ENCODE results near the gene ATXN3.

The ATXN3 gene

DNA sequence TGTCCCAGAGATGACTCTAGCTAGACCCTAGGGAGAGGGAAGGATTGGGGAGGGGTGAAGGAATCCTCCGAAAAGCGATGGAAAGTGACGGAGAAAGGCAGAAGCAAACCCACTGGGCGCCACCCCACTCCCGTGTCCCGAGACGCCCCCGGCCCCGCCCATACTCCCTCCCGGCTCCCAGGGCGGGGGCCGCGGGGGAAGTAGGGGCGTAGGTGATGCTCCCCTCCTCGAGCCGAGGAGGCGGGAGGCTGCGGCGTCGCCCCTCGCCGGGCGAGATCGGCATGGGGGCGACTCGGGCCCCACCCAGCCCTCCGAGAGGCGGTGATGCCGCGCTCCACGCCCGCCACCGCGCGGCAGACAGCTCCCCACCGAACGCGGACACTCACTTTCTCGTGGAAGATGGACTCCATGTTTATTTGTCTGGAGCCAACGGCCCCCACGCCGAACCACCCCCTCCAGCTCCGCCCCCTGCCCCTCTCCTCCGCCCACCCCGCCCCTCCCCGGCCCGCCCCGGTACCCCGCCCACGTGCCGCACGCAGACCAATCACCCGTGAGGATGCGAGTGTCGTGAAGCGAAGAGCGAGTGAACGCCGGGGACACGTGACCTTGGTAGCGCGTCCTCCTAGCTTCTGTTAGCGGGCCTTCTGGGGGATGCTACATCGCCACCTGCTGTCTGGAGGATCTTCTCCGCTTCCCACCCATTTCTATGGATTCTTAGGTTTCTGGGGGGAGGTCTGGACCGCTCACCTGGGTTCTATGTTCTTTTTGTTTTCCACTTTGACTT, at the start of gene ATXN3:
Gene ATXN3 (minus strand): TSS at position 440 of the 784 bp plus-strand sequence. CDS start 30 bp downstream, at position 410.
- DNase-seq = peak; percentile 98

GRCh38 chr14:92154283-92154942, 48.0 kb upstream of the ATXN3 start:
- DNase-seq = peak; percentile 92

GRCh38 chr14:92153581-92153980, 47.2 kb upstream of the ATXN3 start:
- peak; percentile 79 for DNase-seq

GRCh38 chr14:92144708-92145107, 38.3 kb upstream of the ATXN3 start:
- no peak for DNase-seq

- DNase-seq = no peak
These were observed 37.6 kb upstream of the ATXN3 start for GRCh38 chr14:92143962-92144361.

DNA sequence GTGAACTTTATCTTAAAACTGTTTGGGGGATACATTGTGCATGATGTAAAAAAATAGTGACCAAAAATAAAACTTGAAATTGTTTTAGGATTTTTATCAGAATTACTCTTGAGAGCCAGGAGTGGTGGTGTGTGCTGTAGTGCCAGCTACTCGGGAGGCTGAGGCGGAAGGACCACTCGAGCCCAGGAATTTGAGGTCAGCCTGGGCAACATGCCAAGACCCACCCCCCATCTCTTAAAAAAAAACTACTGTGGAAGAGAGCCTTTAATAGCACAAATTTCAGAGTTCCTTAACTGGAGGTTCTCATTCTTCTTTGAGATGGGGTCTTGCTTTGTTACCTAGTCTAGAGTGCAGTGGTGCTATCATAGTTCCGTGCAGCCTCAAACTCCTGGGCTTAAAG, 36.9 kb upstream of the ATXN3 start:
- DNase-seq = no peak

GRCh38 chr14:92135269-92135668, 28.9 kb upstream of the ATXN3 start:
- DNase-seq = peak; percentile 71

- no peak for DNase-seq
These were observed 28.1 kb upstream of the ATXN3 start for GRCh38 chr14:92134456-92134855.

- no peak for DNase-seq
These were observed 16.4 kb upstream of the ATXN3 start for GRCh38 chr14:92122761-92123160.

- DNase-seq = peak; percentile 65
These were observed 15.9 kb upstream of the ATXN3 start for GRCh38 chr14:92122351-92122677.

DNA sequence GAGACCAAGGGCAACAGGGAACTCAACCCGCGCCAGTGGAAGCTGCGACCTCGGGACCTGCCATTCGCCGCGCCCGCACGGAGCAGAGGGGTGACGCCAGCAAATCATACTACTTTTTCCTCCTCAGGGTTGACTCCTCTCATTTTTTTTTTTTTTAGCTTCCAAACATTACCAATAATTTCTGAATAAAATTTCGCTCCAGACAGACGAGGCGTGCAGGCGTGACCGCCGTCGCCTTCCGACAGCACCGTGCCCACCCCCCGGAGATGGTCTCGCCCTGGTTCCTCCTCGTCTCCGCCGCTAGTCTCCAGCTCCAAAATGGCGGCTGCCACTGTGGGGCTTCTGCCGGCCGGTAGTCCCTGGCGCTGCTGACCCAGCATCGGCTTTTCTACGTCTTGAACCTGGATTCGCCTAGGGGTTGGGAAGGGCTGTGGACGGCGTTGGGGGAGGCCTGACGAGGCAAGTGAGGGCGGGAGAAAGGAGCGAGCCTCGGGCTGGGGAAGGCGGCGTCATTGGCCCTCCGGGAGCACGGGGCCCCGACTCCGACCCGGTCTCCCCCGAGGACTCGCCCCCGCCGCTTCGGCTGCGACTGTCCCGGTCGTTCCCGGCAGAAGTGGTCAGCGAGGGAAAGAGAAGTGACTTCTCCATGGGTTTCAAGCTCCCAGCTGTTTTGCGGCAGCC, 15.4 kb upstream of the ATXN3 start, which contains the start of the genes CPSF2 and NDUFB1:
Gene CPSF2 (plus strand): TSS at position 300 of the 681 bp plus-strand sequence. CDS start 9,016 bp downstream, outside the sequence.
Gene NDUFB1 (minus strand): TSS at position 37 of the 681 bp plus-strand sequence. CDS start 4,069 bp downstream, outside the sequence.
- DNase-seq = peak; percentile 89

GRCh38 chr14:92121207-92121669, 14.9 kb upstream of the ATXN3 start:
- DNase-seq = peak; percentile 54

- no peak for DNase-seq
These were observed 3.1 kb upstream of the ATXN3 start for GRCh38 chr14:92109490-92109889.

- no peak for DNase-seq
These were observed 2.2 kb upstream of the ATXN3 start for GRCh38 chr14:92108345-92109254.

GRCh38 chr14:92105893-92106142, 564 bp downstream of the ATXN3 start:
- DNase-seq = no peak

DNA sequence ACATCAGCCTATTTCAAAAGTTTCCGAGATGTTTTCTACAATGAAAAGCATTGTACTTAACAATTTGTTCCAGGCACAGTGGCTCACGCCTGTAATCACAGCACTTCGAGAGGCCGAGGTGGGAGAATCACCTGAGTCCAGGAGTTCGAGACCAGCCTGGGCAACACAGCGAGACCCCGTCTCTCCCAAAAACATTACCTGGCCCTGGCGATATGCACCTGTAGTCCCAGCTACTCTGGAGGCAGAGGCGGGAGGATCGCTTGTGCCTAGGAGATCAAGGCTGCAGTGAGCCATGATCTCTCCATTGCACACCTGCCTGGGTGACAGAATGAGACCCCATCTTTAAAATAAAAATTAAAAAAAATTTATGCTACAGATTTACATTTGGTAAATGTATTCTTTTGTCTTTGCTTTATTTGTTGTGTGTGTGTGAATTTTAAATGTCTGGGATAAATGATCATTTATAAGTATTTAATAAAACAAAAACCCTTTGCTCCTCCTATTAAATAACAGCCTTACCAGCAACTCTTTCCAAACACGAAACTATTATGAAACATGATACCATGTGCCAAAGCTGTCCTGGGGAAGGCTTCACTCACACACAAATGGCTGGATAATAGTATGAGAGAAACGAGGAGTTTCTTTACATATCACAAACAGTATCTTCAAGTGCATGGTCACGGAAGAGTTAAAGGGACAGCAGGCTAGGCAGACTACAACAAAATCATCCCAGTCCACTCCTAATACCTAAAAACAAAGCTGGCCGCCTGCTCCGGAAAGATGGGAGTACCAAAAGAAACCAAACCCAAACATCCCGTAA, 1.1 kb downstream of the ATXN3 start:
- peak; percentile 47 for DNase-seq

DNA sequence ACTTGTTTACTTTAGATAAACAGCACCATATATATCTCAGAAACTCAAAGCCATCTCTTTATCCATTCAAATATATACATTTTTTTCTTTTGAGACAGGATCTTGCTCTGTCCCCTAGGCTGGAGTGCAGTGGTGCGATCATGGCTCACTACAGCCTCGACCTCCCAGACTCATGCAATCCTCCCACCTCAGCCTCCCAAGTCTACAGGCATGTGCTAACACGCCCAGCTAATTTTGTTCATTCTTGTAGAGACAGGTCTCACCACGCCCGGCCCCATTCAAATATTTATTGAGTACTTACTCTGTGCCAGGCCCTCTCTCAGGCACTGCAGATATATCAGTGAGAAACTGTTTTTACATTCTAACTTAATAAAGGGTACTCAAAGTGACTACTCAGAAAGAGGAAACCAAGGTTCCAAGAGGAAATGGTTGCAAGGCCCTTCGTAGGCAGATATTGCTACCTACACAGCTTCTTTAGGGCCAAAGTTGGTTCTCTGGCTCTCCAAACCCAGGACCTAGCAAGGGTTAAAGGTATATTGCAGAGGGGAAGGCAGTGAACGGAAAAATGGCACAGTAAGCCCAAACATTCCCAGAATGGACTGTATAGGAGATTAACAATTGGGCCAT, 2.9 kb downstream of the ATXN3 start:
- DNase-seq = no peak

- DNase-seq = peak; percentile 33
These were observed 6.6 kb downstream of the ATXN3 start for GRCh38 chr14:92099802-92100201.

- DNase-seq = peak; percentile 18
These were observed 13.1 kb downstream of the ATXN3 start for GRCh38 chr14:92093320-92093719.

GRCh38 chr14:92088494-92088893, 17.9 kb downstream of the ATXN3 start:
- DNase-seq = no peak

DNA sequence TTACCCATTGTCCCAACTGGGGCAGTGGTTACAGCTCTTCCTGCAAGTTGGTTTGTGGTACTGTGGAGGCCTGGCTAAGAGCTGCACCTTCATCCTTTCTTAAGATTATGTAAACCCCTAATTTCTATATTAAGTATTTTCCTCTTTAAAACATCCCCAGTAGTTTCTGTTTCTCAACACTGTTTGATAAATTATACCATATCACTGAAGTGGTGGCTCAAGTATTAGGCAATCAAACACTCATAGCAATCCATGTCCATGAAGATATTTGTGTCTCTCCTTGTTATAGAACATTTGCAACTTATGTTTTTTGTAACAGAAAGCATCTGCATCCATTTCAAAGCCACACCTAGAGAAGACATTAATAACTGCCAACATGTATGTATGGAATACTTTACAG, 31.8 kb downstream of the ATXN3 start:
- DNase-seq = no peak
